HG03159 (cell line): ENCODE measurements around the gene MCIDAS.

ENCODE experiments used
- ATAC-seq: cut with Tn5 transposase; IDR thresholded peaks from one replicate; pipeline ENCODE4 v1.9.1; 2021; ENCODE audit warnings: mild to moderate bottlenecking, moderate library complexity; ENCODE audit not compliant: unreplicated experiment

The MCIDAS gene

GRCh38 chr5:55222985-55223811 is 3.9 kb downstream of the MCIDAS start:
- ATAC-seq, result no peak

GRCh38 chr5:55222092-55222984 is 4.8 kb downstream of the MCIDAS start:
- ATAC-seq, result no peak

- no peak for ATAC-seq
Measured at GRCh38 chr5:55220433-55221185, 6.5 kb downstream of the MCIDAS start.

- ATAC-seq, result no peak
Measured at GRCh38 chr5:55219770-55220169, 7.3 kb downstream of the MCIDAS start.

GRCh38 chr5:55218967-55219366 is 8.1 kb downstream of the MCIDAS start:
- ATAC-seq, result no peak

- no peak for ATAC-seq
Measured at GRCh38 chr5:55211184-55211874, 15.8 kb downstream of the MCIDAS start.

GRCh38 chr5:55205001-55205400 is 22.1 kb downstream of the MCIDAS start:
- no peak for ATAC-seq

GRCh38 chr5:55191165-55191564 is 36.0 kb downstream of the MCIDAS start:
- no peak for ATAC-seq

- no peak for ATAC-seq
Measured at GRCh38 chr5:55188656-55189540, 38.2 kb downstream of the MCIDAS start.

GRCh38 chr5:55187370-55187769 is 39.7 kb downstream of the MCIDAS start:
- ATAC-seq, result no peak

- no peak for ATAC-seq
Measured at GRCh38 chr5:55180016-55180415, 47.1 kb downstream of the MCIDAS start.

GRCh38 chr5:55177078-55177477 is 50.0 kb downstream of the MCIDAS start:
- ATAC-seq, result no peak

- no peak for ATAC-seq
Measured at GRCh38 chr5:55176176-55176818, 50.8 kb downstream of the MCIDAS start.

GRCh38 chr5:55175781-55176175 is 51.3 kb downstream of the MCIDAS start:
- ATAC-seq, result no peak

GRCh38 chr5:55173687-55174230 is 53.4 kb downstream of the MCIDAS start:
- ATAC-seq, result peak; percentile 11

GRCh38 chr5:55172937-55173686 is 54.0 kb downstream of the MCIDAS start, which contains the start of gene CDC20B:
Gene CDC20B, minus strand, starts transcription at chr5:55173177. Its CDS starts 177 bp downstream, at chr5:55173000.
- peak; percentile 85 for ATAC-seq

- ATAC-seq, result peak; percentile 74
Measured at GRCh38 chr5:55172051-55172899, 54.8 kb downstream of the MCIDAS start.
